GM08714 (cell line): ENCODE data around the gene SORCS2.

Experiments used
- H3K4me3 ChIP-seq: fragments of 200-500 bp; sonication (Bioruptor generic); 2 replicates; pipeline ENCODE4 v1.5.1; 2014; ENCODE audit warnings: mild to moderate bottlenecking, low read length, inconsistent platforms
- ZNF274 ChIP-seq: IDR thresholded peaks from 2 replicates; pipeline ENCODE4 v1.6.1; 2012; ENCODE audit warnings: mild to moderate bottlenecking, low read depth, low read length

SORCS2 gene

GRCh38 chr4:7192252-7193029 lies at the start of gene SORCS2:
Gene SORCS2, plus strand, starts transcription at chr4:7192538.
- TF ChIP-seq ZNF274 = no peak

GRCh38 chr4:7144374-7145290 lies 47.7 kb upstream of the SORCS2 start:
- TF ChIP-seq ZNF274 = no peak
- no peak overlapping the region for H3K4me3 ChIP-seq

More at GRCh38 chr4:7192252-7193029, at the start of gene SORCS2:
- no peak within 1 kb of the TSS for H3K4me3 ChIP-seq

GRCh38 chr4:7145291-7145934 lies 46.9 kb upstream of the SORCS2 start:
- TF ChIP-seq ZNF274 = no peak
- no peak overlapping the region for H3K4me3 ChIP-seq

- TF ChIP-seq ZNF274 = no peak
- no peak overlapping the region for H3K4me3 ChIP-seq
Measured at GRCh38 chr4:7146059-7146785, 46.1 kb upstream of the SORCS2 start.

- TF ChIP-seq ZNF274 = no peak
- H3K4me3 ChIP-seq = no peak overlapping the region
Measured at GRCh38 chr4:7146786-7147115, 45.6 kb upstream of the SORCS2 start.

GRCh38 chr4:7147261-7147660 lies 45.1 kb upstream of the SORCS2 start:
- TF ChIP-seq ZNF274 = no peak

GRCh38 chr4:7147661-7148310 lies 44.6 kb upstream of the SORCS2 start:
- TF ChIP-seq ZNF274 = no peak
- no peak overlapping the region for H3K4me3 ChIP-seq

More at GRCh38 chr4:7147261-7147660, 45.1 kb upstream of the SORCS2 start:
- H3K4me3 ChIP-seq = no peak overlapping the region

GRCh38 chr4:7148337-7148736 lies 44.0 kb upstream of the SORCS2 start:
- H3K4me3 ChIP-seq = no peak overlapping the region
- TF ChIP-seq ZNF274 = no peak

- no peak for TF ChIP-seq ZNF274
- H3K4me3 ChIP-seq = no peak overlapping the region
Measured at GRCh38 chr4:7150036-7150635, 42.2 kb upstream of the SORCS2 start.

GRCh38 chr4:7151668-7152227 lies 40.6 kb upstream of the SORCS2 start:
- no peak overlapping the region for H3K4me3 ChIP-seq
- TF ChIP-seq ZNF274 = no peak

- H3K4me3 ChIP-seq = no peak overlapping the region
- no peak for TF ChIP-seq ZNF274
Measured at GRCh38 chr4:7153711-7154110, 38.6 kb upstream of the SORCS2 start.

GRCh38 chr4:7154351-7154981 lies 37.9 kb upstream of the SORCS2 start:
- H3K4me3 ChIP-seq = no peak overlapping the region
- no peak for TF ChIP-seq ZNF274
